MG63 (cell line): ENCODE data around the gene DNMBP. TPM values are rescaled to one million over a fixed set of nuclear protein-coding genes. Genes with fewer than 3 reads are reported as not detected.
"Not testable (repeated sequence)": the region's sequence is repeated elsewhere in the genome, so short reads cannot be mapped to it uniquely, and the experiment has no call there.

Experiments
- DNase-seq: peaks from one replicate; pipeline ENCODE4 v3.0.0-alpha.2; 2020
- H3K27me3 ChIP-seq: fragments of 250-450 bp; sonication (Bioruptor Pico); 2 replicates; pipeline ENCODE4 v1.5.1; 2020; ENCODE audit warnings: mild to moderate bottlenecking, moderate library complexity
- H3K36me3 ChIP-seq: fragments of 250-450 bp; sonication (Bioruptor Pico); 2 replicates; pipeline ENCODE4 v1.5.1; 2020; ENCODE audit warnings: mild to moderate bottlenecking, moderate library complexity
- H3K4me3 ChIP-seq: fragments of 250-450 bp; sonication (Bioruptor Pico); 2 replicates; pipeline ENCODE4 v1.5.1; 2020; ENCODE audit warnings: mild to moderate bottlenecking, moderate library complexity
- H3K9me3 ChIP-seq: fragments of 250-450 bp; sonication (Bioruptor Pico); 2 replicates; pipeline ENCODE4 v1.5.1; 2020; ENCODE audit warnings: mild to moderate bottlenecking, moderate library complexity
- total RNA-seq: library from RNA; depleted of rRNA; stranded (reverse); fragments of >200 nt; shearing (Covaris generic); gene quantifications from 2 replicates; pipeline ENCODE4 v1.2.3, GENCODE V29; 2014; ENCODE audit warnings: low replicate concordance

The DNMBP gene
- total RNA-seq, 1 experiment from 2014 or later = 5.4 TPM

DNA sequence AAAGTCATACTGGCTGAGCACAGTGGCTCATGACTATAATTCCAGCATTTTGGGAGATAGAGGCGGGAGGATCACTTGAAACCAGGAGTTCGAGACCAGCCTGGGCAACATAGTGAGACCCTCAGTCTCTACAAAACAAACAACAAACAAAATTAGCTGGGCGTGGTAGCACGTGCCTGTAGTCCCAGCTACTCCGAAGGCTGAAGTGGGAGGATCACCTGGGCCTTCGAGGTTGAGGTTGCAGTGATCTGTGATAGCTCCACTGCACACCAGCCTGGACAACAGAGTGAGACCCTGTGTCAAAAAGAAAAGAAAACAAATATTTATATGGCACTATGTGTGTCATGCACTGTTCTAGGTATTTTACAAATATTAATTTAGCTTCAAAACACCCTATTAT lies 94.3 kb downstream of the DNMBP start:
- Histone ChIP-seq H3K36me3 (peaks cover 8% of the 10 kb centered on the region), H3K4me3 (no peak overlapping the region), H3K27me3 (no peaks in the 10 kb centered on the region), H3K9me3 (no peaks in the 10 kb centered on the region)
- DNase-seq = no peak

GRCh38 chr10:99914236-99914635 lies 95.5 kb downstream of the DNMBP start:
- H3K9me3 ChIP-seq = no peaks in the 10 kb centered on the region
- H3K36me3 ChIP-seq = peaks cover 8% of the 10 kb centered on the region
- H3K27me3 ChIP-seq = no peaks in the 10 kb centered on the region
- no peak for DNase-seq
- no peak overlapping the region for H3K4me3 ChIP-seq

DNA sequence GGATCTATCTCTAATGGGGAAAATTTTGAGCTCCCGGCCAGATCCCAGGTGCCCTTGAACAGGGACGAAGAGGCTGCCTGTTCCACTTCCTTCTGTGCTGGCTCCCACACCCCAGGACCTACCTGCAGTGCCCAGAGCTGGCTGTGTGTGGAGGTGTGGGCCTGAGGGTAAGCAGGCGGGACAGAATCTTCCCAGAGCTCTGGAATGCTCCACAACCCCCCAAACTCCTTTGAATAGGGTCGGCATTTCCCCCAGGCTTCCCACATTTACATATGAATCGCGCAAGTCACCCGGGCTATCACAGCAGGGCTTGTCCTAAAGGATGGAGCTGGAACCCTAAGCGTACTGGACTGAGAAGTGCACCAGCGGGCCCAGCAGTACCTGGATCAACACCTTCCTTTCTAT lies 95.9 kb downstream of the DNMBP start:
- DNase-seq = no peak

DNA sequence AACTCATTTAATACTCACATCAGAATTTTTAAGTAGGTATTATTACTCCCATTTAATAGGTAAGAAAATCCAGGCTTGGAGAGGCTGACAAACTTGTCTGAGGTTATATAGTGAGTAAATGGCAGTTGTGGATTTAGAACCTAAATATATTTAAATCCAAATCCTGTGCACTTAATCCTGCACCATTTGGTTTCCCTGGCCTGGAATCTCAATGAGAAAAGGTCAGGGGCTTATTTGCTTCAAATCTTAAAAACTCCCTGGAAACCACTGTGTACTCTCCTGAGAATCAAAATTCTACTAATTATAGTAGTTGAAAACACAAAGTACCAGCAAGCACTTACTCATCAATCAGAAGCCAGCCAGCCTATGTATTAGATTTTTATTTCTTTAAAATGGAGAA lies 97.7 kb downstream of the DNMBP start:
- Histone ChIP-seq H3K9me3 (no peaks in the 10 kb centered on the region), H3K27me3 (no peaks in the 10 kb centered on the region), H3K36me3 (peaks cover 20% of the 10 kb centered on the region), H3K4me3 (no peak overlapping the region)
- no peak for DNase-seq

More for the DNA sequence above, 95.9 kb downstream of the DNMBP start:
- Histone ChIP-seq H3K36me3 (peaks cover 12% of the 10 kb centered on the region), H3K9me3 (no peaks in the 10 kb centered on the region), H3K4me3 (no peak overlapping the region), H3K27me3 (no peaks in the 10 kb centered on the region)

DNA sequence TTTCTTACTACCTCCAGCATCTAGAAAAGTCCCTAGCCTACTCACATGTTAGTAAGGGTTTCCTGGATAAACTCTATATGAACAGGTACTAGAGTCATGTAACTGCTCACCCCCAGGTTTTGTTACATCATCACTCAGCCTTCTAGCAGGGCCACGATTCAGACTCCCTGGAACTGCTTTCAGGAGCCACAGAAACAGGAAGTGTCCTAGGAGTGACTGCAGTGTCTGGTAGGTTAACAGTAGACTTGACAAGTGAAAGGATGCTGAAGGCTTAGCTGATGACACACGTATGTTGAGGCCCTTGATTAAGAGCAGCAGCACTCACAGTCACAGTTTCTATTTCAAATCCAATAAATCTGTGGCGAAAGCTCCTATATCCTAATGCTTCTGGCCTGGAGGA lies 101.2 kb downstream of the DNMBP start:
- Histone ChIP-seq H3K4me3 (no peak overlapping the region), H3K9me3 (no peaks in the 10 kb centered on the region), H3K27me3 (no peaks in the 10 kb centered on the region), H3K36me3 (peaks cover 25% of the 10 kb centered on the region)
- DNase-seq = no peak

GRCh38 chr10:99906470-99906869 lies 103.3 kb downstream of the DNMBP start:
- H3K36me3 ChIP-seq = peaks cover 25% of the 10 kb centered on the region
- DNase-seq = no peak
- no peaks in the 10 kb centered on the region for H3K27me3 ChIP-seq
- no peaks in the 10 kb centered on the region for H3K9me3 ChIP-seq
- H3K4me3 ChIP-seq = no peak overlapping the region

GRCh38 chr10:99905971-99906370 lies 103.8 kb downstream of the DNMBP start:
- no peak overlapping the region for H3K4me3 ChIP-seq
- no peaks in the 10 kb centered on the region for H3K9me3 ChIP-seq
- peaks cover 25% of the 10 kb centered on the region for H3K36me3 ChIP-seq
- no peak for DNase-seq
- no peaks in the 10 kb centered on the region for H3K27me3 ChIP-seq

GRCh38 chr10:99895867-99896266 lies 113.9 kb downstream of the DNMBP start:
- peaks cover 49% of the 10 kb centered on the region for H3K36me3 ChIP-seq
- DNase-seq = no peak
- no peaks in the 10 kb centered on the region for H3K27me3 ChIP-seq
- no peak overlapping the region for H3K4me3 ChIP-seq
- no peaks in the 10 kb centered on the region for H3K9me3 ChIP-seq

DNA sequence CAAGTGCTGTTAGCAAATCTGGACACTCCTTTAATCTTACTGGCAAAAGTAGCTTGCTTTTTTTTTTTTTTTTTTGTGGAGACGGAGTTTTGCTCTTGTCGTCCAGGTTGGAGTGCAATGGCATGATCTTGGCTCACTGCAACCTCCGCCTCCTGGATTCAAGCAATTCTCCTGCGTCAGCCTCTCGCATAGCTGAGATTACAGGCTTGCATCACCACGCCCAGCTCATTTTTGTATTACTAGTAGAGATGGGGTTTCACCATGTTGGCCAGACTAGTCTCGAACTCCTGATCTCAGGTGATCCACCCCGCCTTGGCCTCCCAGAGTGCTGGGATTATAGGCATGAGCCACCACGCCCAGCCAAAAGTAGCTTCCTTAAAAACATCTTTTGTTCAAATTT lies 114.7 kb downstream of the DNMBP start:
- H3K27me3 ChIP-seq, DNase-seq, H3K4me3 ChIP-seq, H3K9me3 ChIP-seq: not testable (repeated sequence)
- peaks cover 49% of the 10 kb centered on the region for H3K36me3 ChIP-seq

DNA sequence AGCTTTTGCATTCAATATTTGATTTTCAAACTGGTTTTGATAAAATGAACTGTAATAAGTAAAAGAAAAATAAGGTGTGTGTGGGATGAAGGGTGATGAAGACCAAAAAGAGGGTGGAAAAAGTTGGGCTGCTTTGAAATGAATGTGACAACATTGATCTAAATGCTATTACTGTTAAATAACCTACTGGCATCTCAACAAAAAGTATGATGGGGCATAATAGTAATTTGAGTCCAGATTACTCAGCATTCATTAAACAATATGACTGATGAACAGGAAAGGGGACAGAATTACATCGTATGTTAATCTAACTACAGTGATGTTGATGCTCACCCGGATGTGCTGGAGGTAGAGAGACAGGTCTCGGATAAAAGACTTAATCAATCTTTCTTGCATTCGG lies 115.1 kb downstream of the DNMBP start:
- Histone ChIP-seq H3K9me3 (no peaks in the 10 kb centered on the region), H3K4me3 (no peak overlapping the region), H3K36me3 (peaks cover 54% of the 10 kb centered on the region), H3K27me3 (no peaks in the 10 kb centered on the region)
- DNase-seq = no peak

GRCh38 chr10:99888622-99889021 lies 121.1 kb downstream of the DNMBP start:
- Histone ChIP-seq H3K4me3 (no peak overlapping the region), H3K36me3 (peaks cover 39% of the 10 kb centered on the region), H3K9me3 (no peaks in the 10 kb centered on the region), H3K27me3 (no peaks in the 10 kb centered on the region)
- DNase-seq = peak; percentile 7

- Histone ChIP-seq H3K36me3 (peaks cover 50% of the 10 kb centered on the region), H3K4me3 (no peak overlapping the region), H3K9me3 (no peaks in the 10 kb centered on the region), H3K27me3 (no peaks in the 10 kb centered on the region)
- no peak for DNase-seq
Observed at GRCh38 chr10:99883523-99883922, 126.2 kb downstream of the DNMBP start.

DNA sequence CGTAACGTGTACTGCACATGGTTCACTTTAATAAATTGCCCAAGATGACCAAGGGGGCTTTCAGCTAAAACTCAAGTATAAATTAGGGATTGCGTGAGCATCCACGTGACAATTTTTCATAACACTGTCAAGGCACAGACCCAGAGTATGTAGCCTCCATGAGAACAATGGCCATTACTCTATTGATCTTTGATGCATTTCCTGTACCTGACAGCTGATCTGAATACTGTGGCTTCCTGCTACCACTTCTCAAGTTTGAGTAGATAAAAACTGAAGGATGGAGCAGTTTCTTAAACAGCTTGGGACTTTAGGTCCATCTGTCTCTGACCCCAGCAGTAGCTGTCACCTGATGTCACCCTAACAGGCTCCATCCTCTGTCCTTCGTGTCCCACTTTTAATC lies 128.4 kb downstream of the DNMBP start:
- H3K4me3 ChIP-seq = no peak overlapping the region
- DNase-seq = no peak
- H3K9me3 ChIP-seq = no peaks in the 10 kb centered on the region
- peaks cover 54% of the 10 kb centered on the region for H3K36me3 ChIP-seq
- H3K27me3 ChIP-seq = no peaks in the 10 kb centered on the region

DNA sequence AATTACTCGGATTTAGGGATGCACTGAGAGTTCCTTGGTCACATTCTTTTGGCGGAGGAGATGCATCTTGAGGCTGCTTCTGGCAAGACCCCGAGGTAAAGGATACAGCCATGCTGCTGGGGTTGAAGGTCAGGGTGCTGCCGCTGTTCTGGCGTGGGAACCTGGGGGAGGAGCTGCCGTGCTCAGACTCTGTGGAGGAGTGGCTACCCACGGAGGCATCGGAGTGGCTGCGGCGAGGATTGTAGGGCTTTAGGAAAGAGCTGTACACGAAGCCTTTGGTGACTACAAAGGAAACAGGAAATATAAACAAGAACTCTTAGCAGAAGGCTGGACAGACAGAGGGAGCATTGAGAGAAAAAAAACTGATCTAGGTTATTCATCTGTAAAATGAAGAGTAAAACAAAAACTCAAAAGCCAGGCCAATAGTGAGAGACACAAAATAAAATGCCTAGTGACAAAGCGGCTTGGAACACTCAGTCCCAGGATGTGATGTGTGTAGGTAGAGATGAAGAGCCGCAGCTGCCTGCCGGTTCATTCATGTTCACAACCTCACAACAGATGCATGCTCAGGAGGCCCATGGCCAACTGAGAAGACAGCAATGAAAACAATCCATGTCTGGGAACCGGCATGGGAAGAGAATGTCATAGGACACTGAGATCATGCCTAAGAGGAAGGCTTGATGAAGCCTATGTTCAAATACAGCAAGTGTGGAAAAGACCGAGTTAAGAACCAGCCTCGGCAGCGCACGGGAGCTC lies 129.5 kb downstream of the DNMBP start:
- Histone ChIP-seq H3K27me3 (no peaks in the 10 kb centered on the region), H3K36me3 (peaks cover 58% of the 10 kb centered on the region), H3K9me3 (no peaks in the 10 kb centered on the region), H3K4me3 (no peak overlapping the region)
- DNase-seq = no peak

- H3K36me3 ChIP-seq = peaks cover 35% of the 10 kb centered on the region
- H3K27me3 ChIP-seq = no peaks in the 10 kb centered on the region
- no peaks in the 10 kb centered on the region for H3K9me3 ChIP-seq
- no peak overlapping the region for H3K4me3 ChIP-seq
- DNase-seq = no peak
Observed at GRCh38 chr10:99875473-99875872, 134.3 kb downstream of the DNMBP start.

DNA sequence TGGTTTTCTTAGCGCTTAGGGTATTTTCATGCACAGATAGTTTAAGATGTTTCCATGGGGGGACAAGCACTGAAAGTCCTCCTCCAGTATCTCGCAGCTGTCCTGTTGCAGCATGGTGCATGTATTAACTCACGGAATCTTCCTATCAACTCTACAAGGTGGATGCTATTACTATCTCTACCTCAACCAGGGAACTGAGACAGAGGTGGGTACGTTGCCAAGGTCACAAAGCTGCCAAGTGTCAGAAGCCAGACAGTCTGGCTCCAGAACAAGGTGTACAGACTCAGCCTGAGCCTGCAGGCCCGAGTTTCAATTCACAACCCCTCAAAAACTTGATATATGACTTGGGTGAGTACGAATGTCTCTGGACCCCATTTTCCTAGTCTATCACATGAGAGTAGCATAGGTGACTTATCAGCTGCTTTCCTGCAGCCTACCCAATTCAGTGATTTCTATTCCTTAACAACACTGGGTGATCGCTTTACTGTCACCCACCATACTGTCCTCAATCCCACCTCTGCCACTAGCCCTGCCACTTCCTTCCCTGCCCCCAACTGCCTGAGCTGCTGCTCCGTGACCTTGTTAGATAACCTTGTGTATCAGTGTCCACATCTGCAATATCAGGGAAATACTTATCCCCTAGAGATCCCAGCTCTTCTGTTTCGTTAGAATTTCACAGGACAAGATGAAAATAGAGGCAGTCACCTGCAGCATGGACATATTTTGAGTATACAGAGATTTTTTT lies 135.2 kb downstream of the DNMBP start:
- Histone ChIP-seq H3K36me3 (peaks cover 31% of the 10 kb centered on the region), H3K4me3 (no peak overlapping the region), H3K9me3 (no peaks in the 10 kb centered on the region), H3K27me3 (no peaks in the 10 kb centered on the region)
- DNase-seq = no peak

DNA sequence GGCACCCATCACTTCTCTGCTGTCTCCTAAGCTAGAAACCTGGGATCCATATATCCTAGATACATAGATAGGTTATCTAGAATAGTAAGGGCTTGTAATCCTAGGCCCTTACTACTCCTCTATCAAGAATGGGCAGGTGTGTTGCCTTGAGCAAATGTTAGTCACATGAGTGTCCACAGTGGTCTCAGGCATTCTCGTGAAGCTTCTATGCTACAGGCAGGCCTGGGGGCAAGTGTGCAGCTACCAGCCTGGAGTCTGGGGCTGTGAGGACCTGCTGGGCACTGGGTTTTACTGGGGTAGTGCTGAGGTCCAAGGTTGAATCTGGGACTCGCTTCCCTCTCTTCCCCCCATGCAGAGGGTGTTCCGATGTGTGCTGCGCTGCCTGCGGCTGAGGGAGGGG lies 135.9 kb downstream of the DNMBP start:
- DNase-seq = no peak
- Histone ChIP-seq H3K4me3 (no peak overlapping the region), H3K27me3 (no peaks in the 10 kb centered on the region), H3K36me3 (peaks cover 31% of the 10 kb centered on the region), H3K9me3 (no peaks in the 10 kb centered on the region)
